ENCODE measurements around the gene BDKRB1.

DNA sequence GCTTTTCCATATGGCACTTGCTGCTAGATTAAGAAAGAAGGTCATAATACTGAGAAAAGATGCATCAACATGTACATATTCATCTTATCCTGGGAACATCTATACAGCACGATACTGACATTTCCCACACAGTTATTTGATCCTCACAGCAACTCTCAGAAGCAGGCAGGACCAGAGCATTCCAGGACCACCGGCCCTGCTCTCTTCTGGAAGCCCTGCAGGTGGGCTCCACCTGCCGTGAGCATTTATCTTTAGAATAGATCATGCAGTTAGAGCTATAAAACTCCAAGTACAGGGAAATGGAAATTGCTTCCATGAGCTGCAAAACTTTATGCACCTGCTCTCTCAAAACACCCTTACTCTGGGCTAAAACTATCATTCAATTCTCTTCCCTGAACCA is 5.5 kb upstream of the BDKRB1 start:
- TF ChIP-seq, protein P1, sequence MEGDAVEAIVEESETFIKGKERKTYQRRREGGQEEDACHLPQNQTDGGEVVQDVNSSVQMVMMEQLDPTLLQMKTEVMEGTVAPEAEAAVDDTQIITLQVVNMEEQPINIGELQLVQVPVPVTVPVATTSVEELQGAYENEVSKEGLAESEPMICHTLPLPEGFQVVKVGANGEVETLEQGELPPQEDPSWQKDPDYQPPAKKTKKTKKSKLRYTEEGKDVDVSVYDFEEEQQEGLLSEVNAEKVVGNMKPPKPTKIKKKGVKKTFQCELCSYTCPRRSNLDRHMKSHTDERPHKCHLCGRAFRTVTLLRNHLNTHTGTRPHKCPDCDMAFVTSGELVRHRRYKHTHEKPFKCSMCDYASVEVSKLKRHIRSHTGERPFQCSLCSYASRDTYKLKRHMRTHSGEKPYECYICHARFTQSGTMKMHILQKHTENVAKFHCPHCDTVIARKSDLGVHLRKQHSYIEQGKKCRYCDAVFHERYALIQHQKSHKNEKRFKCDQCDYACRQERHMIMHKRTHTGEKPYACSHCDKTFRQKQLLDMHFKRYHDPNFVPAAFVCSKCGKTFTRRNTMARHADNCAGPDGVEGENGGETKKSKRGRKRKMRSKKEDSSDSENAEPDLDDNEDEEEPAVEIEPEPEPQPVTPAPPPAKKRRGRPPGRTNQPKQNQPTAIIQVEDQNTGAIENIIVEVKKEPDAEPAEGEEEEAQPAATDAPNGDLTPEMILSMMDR (IDR thresholded peaks at IDR 0.05; ENCODE audit: extremely low read depth in 1 of 2, insufficient read depth in 1 of 2, low read depth in 1 of 2, low read length in 2 of 2), result no peak
- TF ChIP-seq, protein P2, sequence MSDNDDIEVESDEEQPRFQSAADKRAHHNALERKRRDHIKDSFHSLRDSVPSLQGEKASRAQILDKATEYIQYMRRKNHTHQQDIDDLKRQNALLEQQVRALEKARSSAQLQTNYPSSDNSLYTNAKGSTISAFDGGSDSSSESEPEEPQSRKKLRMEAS (IDR thresholded peaks at IDR 0.05; ENCODE audit: insufficient read depth, insufficient read length), result no peak
- TF ChIP-seq EZH2 (IDR thresholded peaks at IDR 0.05; ENCODE audit: borderline replicate concordance, low read depth, low read length, severe bottlenecking), result no peak
